HCT116 (cell line): ENCODE results near the gene TLCD3B. TPM values are rescaled to one million over a fixed set of nuclear protein-coding genes. Genes with fewer than 3 reads are reported as not detected.
A peak's percentile ranks its signal among the peaks of the same experiment; 100 is the strongest.

Source experiments
- ATAC-seq: fragments of 200-7000 bp; cut with Tn5 transposase; 2 replicates; pipeline ENCODE4 v1.9.1; 2020; ENCODE audit warnings: mild to moderate bottlenecking, moderate library complexity
- BruUV-seq: library from RNA; stranded (reverse); fragments of 400-500 nt; replicated peaks from 2 replicates; lab custom pipeline; 2021; lab: Mats Ljungman, UMichigan
- CTCF ChIA-PET: fragments of 300-600 bp; sonication (Branson Sonifier 250); formaldehyde crosslinking; loops from one replicate; lab custom pipeline; 2021; ENCODE audit warnings: antibody characterized with exemption; lab: Charles Lee
- POLR2A ChIA-PET: fragments of 300-600, 350-600 bp; sonication (Branson Sonifier 250); formaldehyde crosslinking; loops from one replicate; lab custom pipeline; 2021; ENCODE audit warnings: antibody characterized with exemption; lab: Charles Lee
- RAD21 ChIA-PET, 2 experiments: fragments of 300-600 bp; sonication (Branson Sonifier 250); formaldehyde crosslinking; loops; one replicate each; lab custom pipeline; 2023; ENCODE audit warnings: low total read pairs in 2 of 2; ENCODE audit not compliant: uncharacterized antibody in 2 of 2, unreplicated experiment in 2 of 2, low non-redundant PET in 1 of 2; lab: Charles Lee
- DNase-seq: peaks from one replicate; pipeline ENCODE4 v3.0.0-alpha.2; 2010; ENCODE audit warnings: low read depth, low spot score
- H2AFZ ChIP-seq: fragments of 200-600 bp; shearing (Covaris generic), sonication (generic); 2 replicates; pipeline ENCODE4 v1.6.1; 2017; ENCODE audit warnings: low read depth, mixed run types, mixed read lengths, antibody characterized with exemption, low read length; ENCODE audit not compliant: poor library complexity, severe bottlenecking
- H3K27ac ChIP-seq: 2 replicates; pipeline ENCODE4 v1.5.1; 2012; ENCODE audit warnings: low read depth, low read length
- H3K27me3 ChIP-seq: fragments of 200-600 bp; sonication (generic); 2 replicates; pipeline ENCODE4 v1.6.1; 2016; ENCODE audit warnings: mixed run types, low read length, mixed read lengths; ENCODE audit not compliant: insufficient read depth
- H3K36me3 ChIP-seq, 2 experiments: fragments of 200-500 bp in 1 of 2; fragments of 200-600 bp in 1 of 2; sonication (Bioruptor generic) in 1 of 2; sonication (generic) in 1 of 2; 2 replicates each; pipeline versions ENCODE4 v1.5.1 to v1.6.1; 2014 to 2016; ENCODE audit warnings: low read length in 2 of 2, inconsistent platforms in 1 of 2, mixed read lengths in 1 of 2, mixed run types in 1 of 2; ENCODE audit not compliant: insufficient read depth in 2 of 2, control insufficient read depth in 1 of 2
- H3K4me1 ChIP-seq, 2 experiments: fragments of 200-600 bp in 1 of 2; sonication (generic) in 1 of 2; 2 replicates each; pipeline versions ENCODE4 v1.5.1 to v1.6.1; 2012 to 2017; ENCODE audit warnings: low read length in 2 of 2, inconsistent platforms in 1 of 2, mild to moderate bottlenecking in 1 of 2, mixed read lengths in 1 of 2, mixed run types in 1 of 2, moderate library complexity in 1 of 2; ENCODE audit not compliant: insufficient read depth in 2 of 2, control insufficient read depth in 1 of 2
- H3K4me2 ChIP-seq: fragments of 200-600 bp; sonication (generic); 2 replicates; pipeline ENCODE4 v1.6.1; 2017; ENCODE audit warnings: mixed run types, low read length, mixed read lengths
- H3K4me3 ChIP-seq, 2 experiments: fragments of 200-600 bp in 1 of 2; sonication (generic) in 1 of 2; replicated peaks in 1 of 2; 2 replicates each; pipeline ENCODE4 v1.5.1; 2011 to 2016; ENCODE audit warnings: low read length in 2 of 2, control low read depth in 1 of 2, low read depth in 1 of 2, mild to moderate bottlenecking in 1 of 2, mixed read lengths in 1 of 2, mixed run types in 1 of 2
- H3K79me2 ChIP-seq: fragments of 200-600 bp; sonication (generic); 2 replicates; pipeline ENCODE4 v1.6.1; 2017; ENCODE audit warnings: mild to moderate bottlenecking, mixed run types, low read length, moderate library complexity, mixed read lengths; ENCODE audit not compliant: insufficient read depth
- H3K9ac ChIP-seq: fragments of 200-600 bp; sonication (generic); 2 replicates; pipeline ENCODE4 v1.6.1; 2016; ENCODE audit warnings: low read length, mixed read lengths
- H3K9me2 ChIP-seq: fragments of 200-600 bp; sonication (generic), shearing (Covaris generic); 2 replicates; pipeline ENCODE4 v1.6.1; 2017; ENCODE audit warnings: mixed run types, mild to moderate bottlenecking, moderate library complexity; ENCODE audit not compliant: insufficient read depth
- H3K9me3 ChIP-seq, 2 experiments: fragments of 200-500 bp in 1 of 2; fragments of 200-600 bp in 1 of 2; sonication (Bioruptor generic) in 1 of 2; sonication (generic) in 1 of 2; 2 replicates each; pipeline ENCODE4 v1.6.1; 2014 to 2017; ENCODE audit warnings: low read length in 2 of 2, mixed read lengths in 2 of 2, inconsistent platforms in 1 of 2, low read depth in 1 of 2, mild to moderate bottlenecking in 1 of 2, mixed run types in 1 of 2, moderate library complexity in 1 of 2; ENCODE audit not compliant: control insufficient read depth in 1 of 2, insufficient read depth in 1 of 2
- H4K20me1 ChIP-seq: fragments of 200-600 bp; sonication (generic), shearing (Covaris generic); 2 replicates; pipeline ENCODE4 v1.6.1; 2017; ENCODE audit warnings: mixed run types, mild to moderate bottlenecking, moderate library complexity; ENCODE audit not compliant: insufficient read depth
- ATF3 ChIP-seq: IDR thresholded peaks from 2 replicates; pipeline ENCODE4 v1.6.1; 2012
- CBX3 ChIP-seq: IDR thresholded peaks from 2 replicates; pipeline ENCODE4 v1.6.1; 2012; ENCODE audit warnings: low read depth
- CTCF ChIP-seq, 3 experiments: fragments of 200-600 bp in 1 of 3; sonication (generic) in 1 of 3; IDR thresholded peaks in 2 of 3; conservative IDR thresholded peaks in 1 of 3; 2 replicates each; pipeline ENCODE4 v1.5.1; 2012 to 2017; ENCODE audit warnings: low read depth in 2 of 3, low read length in 2 of 3, antibody characterized with exemption in 1 of 3, borderline replicate concordance in 1 of 3, control low read depth in 1 of 3, mild to moderate bottlenecking in 1 of 3, mixed read lengths in 1 of 3, mixed run types in 1 of 3, moderate library complexity in 1 of 3; ENCODE audit not compliant: insufficient read depth in 1 of 3
- EGR1 ChIP-seq: IDR thresholded peaks from 2 replicates; pipeline ENCODE4 v1.6.1; 2012; ENCODE audit warnings: low read depth
- ELF1 ChIP-seq: IDR thresholded peaks from 2 replicates; pipeline ENCODE4 v1.6.1; 2012; ENCODE audit warnings: low read depth, borderline replicate concordance
- EZH2phosphoT487 ChIP-seq: fragments of 200-600 bp; IDR thresholded peaks from 2 replicates; pipeline ENCODE4 v1.6.1; 2018; ENCODE audit warnings: antibody characterized with exemption, borderline replicate concordance
- FOSL1 ChIP-seq: IDR thresholded peaks from 2 replicates; pipeline ENCODE4 v1.6.1; 2012; ENCODE audit warnings: low read depth
- JUND ChIP-seq: IDR thresholded peaks from 2 replicates; pipeline ENCODE4 v1.6.1; 2012
- MAX ChIP-seq: IDR thresholded peaks from 2 replicates; pipeline ENCODE4 v1.6.1; 2012
- POLR2A ChIP-seq: IDR thresholded peaks from 2 replicates; pipeline ENCODE4 v1.7.0; 2011; ENCODE audit warnings: borderline replicate concordance; ENCODE audit not compliant: insufficient read depth, insufficient read length; ENCODE audit errors: extremely low read depth
- POLR2AphosphoS5 ChIP-seq: IDR thresholded peaks from 2 replicates; pipeline ENCODE4 v1.6.1; 2011; ENCODE audit warnings: mild to moderate bottlenecking, low read depth, low read length, moderate library complexity
- RAD21 ChIP-seq: IDR thresholded peaks from 2 replicates; pipeline ENCODE4 v1.6.1; 2012; ENCODE audit warnings: low read depth, mild to moderate bottlenecking
- REST ChIP-seq: IDR thresholded peaks from 2 replicates; pipeline ENCODE4 v1.6.1; 2012; ENCODE audit warnings: low read depth
- SP1 ChIP-seq: IDR thresholded peaks from 2 replicates; pipeline ENCODE4 v1.6.1; 2012; ENCODE audit warnings: low read depth
- SRF ChIP-seq: IDR thresholded peaks from 2 replicates; pipeline ENCODE4 v1.6.1; 2012; ENCODE audit warnings: low read depth
- YY1 ChIP-seq: IDR thresholded peaks from 2 replicates; pipeline ENCODE4 v1.6.1; 2011; ENCODE audit warnings: low read length, low read depth, moderate library complexity, mild to moderate bottlenecking; ENCODE audit not compliant: insufficient replicate concordance; ENCODE audit errors: extremely low read depth
- ZBTB33 ChIP-seq: IDR thresholded peaks from 2 replicates; pipeline ENCODE4 v1.6.1; 2011; ENCODE audit warnings: mild to moderate bottlenecking, low read length, moderate library complexity; ENCODE audit not compliant: insufficient replicate concordance; ENCODE audit errors: extremely low read depth
- ZFX ChIP-seq: fragments of 450-650 bp; IDR thresholded peaks from 2 replicates; pipeline ENCODE4 v1.6.1; 2017
- ZNF274 ChIP-seq: fragments of 200-500 bp; sonication (Bioruptor generic); IDR thresholded peaks from 2 replicates; pipeline ENCODE4 v1.6.1; 2014; ENCODE audit warnings: mild to moderate bottlenecking, low read depth, low read length, inconsistent platforms
- intact Hi-C: fragments of 100-400 bp; cut with micrococcal nuclease; formaldehyde crosslinking; loops from 2 replicates; pipeline ENCODE4 v1.10.0; 2022
- total RNA-seq: library from RNA; stranded (reverse); gene quantifications from one replicate; pipeline ENCODE4 v1.2.1, GENCODE V29; 2021; ENCODE audit not compliant: unreplicated experiment

Gene TLCD3B
- total RNA-seq, 1 experiment from 2014 or later = 1.0 TPM

GRCh38 chr16:29989111-29989858, 41.8 kb downstream of the TLCD3B start:
- intact Hi-C loops = no loop called here
- ATAC-seq (no peak), DNase-seq (no peak)
- H3K9me2 ChIP-seq = no peaks in the 10 kb centered on the region
- no peak overlapping the region for H2AFZ ChIP-seq
- no TSS peak for BruUV-seq
- no peaks in the 10 kb centered on the region for H3K27me3 ChIP-seq
- ChIA-PET RAD21 (no interaction called here), CTCF (no interaction called here), POLR2A (interaction anchor here (0.6 kb wide), 1 partner anchor 44 kb away, joined by 3 read pairs; no protein-coding TSS in a partner anchor)
- H3K4me1 ChIP-seq = peaks cover 2 to 6% of the 10 kb centered on the region in 2 experiments
- H3K9ac ChIP-seq = no peak overlapping the region
- H3K9me3 ChIP-seq = no peaks in the 10 kb centered on the region
- TF ChIP-seq ZFX (no peak), SRF (no peak), YY1 (no peak), JUND (no peak), REST (no peak), ELF1 (no peak), EGR1 (no peak), ZNF274 (no peak), CBX3 (no peak), EZH2phosphoT487 (no peak), FOSL1 (no peak), RAD21 (no peak), POLR2A (no peak), SP1 (no peak), CTCF (IDR thresholded peaks at IDR 0.05 in 2 of 3, conservative IDR thresholded peaks at IDR 0.05 in 1 of 3; ENCODE audit: borderline replicate concordance in 1 of 3, insufficient read depth in 1 of 3, low read depth in 2 of 3, low read length in 2 of 3) (no peak), ZBTB33 (no peak), POLR2AphosphoS5 (no peak), ATF3 (no peak), MAX (no peak)
- H3K27ac ChIP-seq = peak overlapping the region; percentile 11; the same call in 1 of the 2 replicates
- peaks cover 39% of the 10 kb centered on the region in 2 experiments for H3K36me3 ChIP-seq
- H3K79me2 ChIP-seq = no peaks in the 10 kb centered on the region
- H4K20me1 ChIP-seq = no peaks in the 10 kb centered on the region
- H3K4me2 ChIP-seq = no peak overlapping the region
- H3K4me3 ChIP-seq = no peak overlapping the region
